ENCODE measurements around the gene MMP10. TPM values are rescaled to one million over a fixed set of nuclear protein-coding genes. Genes with fewer than 3 reads are reported as not detected.
"Not testable (repeated sequence)": the region's sequence is repeated elsewhere in the genome, so short reads cannot be mapped to it uniquely, and the experiment has no call there.

MMP10 gene
- total and polyA plus RNA-seq, 7 donors: 0.25 to 0.46 TPM; not detected in 5

- no peak for DNase-seq
- H3K27ac ChIP-seq: no peak overlapping the region
- no peak overlapping the region for H3K4me3 ChIP-seq
- H3K27me3 ChIP-seq: no peaks in the 10 kb centered on the region
- TF ChIP-seq EP300 (IDR thresholded peaks at IDR 0.05) (no peak), POLR2A (IDR thresholded peaks at IDR 0.05) (no peak), POLR2AphosphoS5 (IDR thresholded peaks at IDR 0.05) (no peak), CTCF (IDR thresholded peaks at IDR 0.05) (no peak)
- WGBS, 2 donors: 39 to 41% methylated on average over 2 of the region's 2 CpGs
- peaks cover 0 to 21% (median 6%) of the 10 kb centered on the region in 4 donors for H3K4me1 ChIP-seq
- intact Hi-C loops (cut with DNase I): no loop called here
- H3K36me3 ChIP-seq: no peaks in the 10 kb centered on the region
- no peaks in the 10 kb centered on the region for H3K9me3 ChIP-seq
These were observed 22.4 kb downstream of the MMP10 start for GRCh38 chr11:102757823-102758549.

- Histone ChIP-seq H3K9me3 (no peaks in the 10 kb centered on the region), H3K27me3 (no peaks in the 10 kb centered on the region), H3K4me3 (no peak overlapping the region), H3K36me3 (no peaks in the 10 kb centered on the region), H3K27ac (no peak overlapping the region), H3K4me1 (no peaks in the 10 kb centered on the region)
- intact Hi-C loops (cut with DNase I): no loop called here
- DNase-seq: no peak
- WGBS, 2 donors: 98 to 100% methylated on average over 1 of the region's 1 CpG
- TF ChIP-seq CTCF (IDR thresholded peaks at IDR 0.05): no peak
- no peak for TF ChIP-seq POLR2AphosphoS5 (IDR thresholded peaks at IDR 0.05)
- TF ChIP-seq POLR2A (IDR thresholded peaks at IDR 0.05): no peak
- no peak for TF ChIP-seq EP300 (IDR thresholded peaks at IDR 0.05)
These were observed 27.2 kb downstream of the MMP10 start for GRCh38 chr11:102753267-102753666.

GRCh38 chr11:102751673-102752072 lies 28.8 kb downstream of the MMP10 start:
- H3K36me3 ChIP-seq: no peaks in the 10 kb centered on the region
- no peak overlapping the region for H3K27ac ChIP-seq
- TF ChIP-seq POLR2AphosphoS5 (IDR thresholded peaks at IDR 0.05) (no peak), POLR2A (IDR thresholded peaks at IDR 0.05) (no peak)
- H3K27me3 ChIP-seq: no peaks in the 10 kb centered on the region
- intact Hi-C loops (cut with DNase I): no loop called here
- no peak for DNase-seq
- no peak overlapping the region for H3K4me3 ChIP-seq
- no peaks in the 10 kb centered on the region for H3K4me1 ChIP-seq
- no peaks in the 10 kb centered on the region for H3K9me3 ChIP-seq

GRCh38 chr11:102749101-102749722 lies 31.2 kb downstream of the MMP10 start:
- H3K36me3 ChIP-seq: no peaks in the 10 kb centered on the region
- no peak for DNase-seq
- intact Hi-C loops (cut with DNase I): no loop called here

GRCh38 chr11:102746746-102747578 lies 33.5 kb downstream of the MMP10 start:
- H3K4me1 ChIP-seq; DNase-seq; H3K27me3 ChIP-seq; intact Hi-C loops (cut with DNase I); H3K27ac ChIP-seq; H3K9me3 ChIP-seq; H3K36me3 ChIP-seq; H3K4me3 ChIP-seq: not testable (repeated sequence)
- WGBS, 2 donors: 49 to 76% methylated on average over 32 of the region's 32 CpGs

More at GRCh38 chr11:102749101-102749722, 31.2 kb downstream of the MMP10 start:
- Histone ChIP-seq H3K4me1 (no peaks in the 10 kb centered on the region), H3K9me3 (no peaks in the 10 kb centered on the region), H3K4me3 (no peak overlapping the region), H3K27me3 (no peaks in the 10 kb centered on the region), H3K27ac (no peak overlapping the region)
- no peak for TF ChIP-seq POLR2AphosphoS5 (IDR thresholded peaks at IDR 0.05)

GRCh38 chr11:102734650-102735049 lies 45.8 kb downstream of the MMP10 start:
- no peaks in the 10 kb centered on the region for H3K27me3 ChIP-seq
- H3K4me1 ChIP-seq: no peaks in the 10 kb centered on the region
- H3K4me3 ChIP-seq: no peak overlapping the region
- TF ChIP-seq EP300 (IDR thresholded peaks at IDR 0.05) (no peak), POLR2A (IDR thresholded peaks at IDR 0.05) (no peak), CTCF (IDR thresholded peaks at IDR 0.05) (no peak), POLR2AphosphoS5 (IDR thresholded peaks at IDR 0.05) (no peak)
- H3K27ac ChIP-seq: no peak overlapping the region
- intact Hi-C loops (cut with DNase I): no loop called here
- H3K9me3 ChIP-seq: no peaks in the 10 kb centered on the region
- DNase-seq: no peak
- H3K36me3 ChIP-seq: no peaks in the 10 kb centered on the region
